MM.1S (cell line): ENCODE results near the gene IRF1.

Source experiments
- DNase-seq: peaks from one replicate; pipeline ENCODE4 v3.0.0-alpha.2; 2015
- H2AFZ ChIP-seq: fragments of 300-600 bp; sonication (generic); 2 replicates; pipeline ENCODE4 v1.6.0; 2016; ENCODE audit warnings: antibody characterized with exemption, low read length
- H3F3A ChIP-seq: fragments of 300-600 bp; sonication (generic); 2 replicates; pipeline ENCODE4 v1.6.1; 2016; ENCODE audit warnings: mild to moderate bottlenecking, antibody characterized with exemption, low read length, moderate library complexity, mixed read lengths; ENCODE audit not compliant: insufficient read depth
- H3K27ac ChIP-seq: fragments of 300-600 bp; sonication (generic); 2 replicates; pipeline ENCODE4 v1.5.1; 2016; ENCODE audit warnings: mild to moderate bottlenecking, low read length
- H3K27me3 ChIP-seq: fragments of 300-600 bp; sonication (generic); replicated peaks from 2 replicates; pipeline ENCODE4 v1.6.0; 2016; ENCODE audit warnings: low read length; ENCODE audit not compliant: insufficient read depth
- H3K36me3 ChIP-seq: fragments of 300-600 bp; sonication (generic); replicated peaks from 2 replicates; pipeline ENCODE4 v1.6.1; 2016; ENCODE audit warnings: mild to moderate bottlenecking, low read length, mixed read lengths; ENCODE audit not compliant: insufficient read depth
- H3K4me1 ChIP-seq: fragments of 300-600 bp; sonication (generic); 2 replicates; pipeline ENCODE4 v1.6.1; 2016; ENCODE audit warnings: low read length, mixed read lengths
- H3K4me2 ChIP-seq: fragments of 300-600 bp; sonication (generic); 2 replicates; pipeline ENCODE4 v1.6.0; 2016; ENCODE audit warnings: low read depth, low read length
- H3K4me3 ChIP-seq: fragments of 300-600 bp; sonication (generic); 2 replicates; pipeline ENCODE4 v1.5.1; 2016; ENCODE audit warnings: low read length, mixed read lengths
- H3K79me2 ChIP-seq: fragments of 300-600 bp; sonication (generic); 2 replicates; pipeline ENCODE4 v1.6.1; 2016; ENCODE audit warnings: mixed run types, low read length, mixed read lengths
- H3K9ac ChIP-seq: fragments of 300-600 bp; sonication (generic); 2 replicates; pipeline ENCODE4 v1.6.1; 2016; ENCODE audit warnings: low read length, mixed read lengths
- H3K9me2 ChIP-seq: fragments of 300-600 bp; sonication (generic); replicated peaks from 2 replicates; pipeline ENCODE4 v1.6.1; 2016; ENCODE audit warnings: mild to moderate bottlenecking, low read length, mixed read lengths; ENCODE audit not compliant: insufficient read depth
- H3K9me3 ChIP-seq: fragments of 300-600 bp; sonication (generic); replicated peaks from 2 replicates; pipeline ENCODE4 v1.6.1; 2016; ENCODE audit warnings: mild to moderate bottlenecking, low read length, mixed read lengths; ENCODE audit not compliant: insufficient read depth
- H4K20me1 ChIP-seq: fragments of 300-600 bp; sonication (generic); 2 replicates; pipeline ENCODE4 v1.6.1; 2016; ENCODE audit warnings: mild to moderate bottlenecking, low read length, moderate library complexity, mixed read lengths; ENCODE audit not compliant: insufficient read depth
- CTCF ChIP-seq: fragments of 300-600 bp; sonication (generic); IDR thresholded peaks from 2 replicates; pipeline ENCODE4 v1.5.1; 2016; ENCODE audit warnings: antibody characterized with exemption, low read length, mixed read lengths
- EZH2 ChIP-seq: fragments of 300-600 bp; sonication (generic); optimal IDR thresholded peaks from 2 replicates; pipeline ENCODE3; 2017; ENCODE audit warnings: low read depth, mild to moderate bottlenecking, antibody characterized with exemption, low read length, mixed read lengths
- EZH2phosphoT487 ChIP-seq: fragments of 300-600 bp; sonication (generic); IDR thresholded peaks from 2 replicates; pipeline ENCODE4 v1.6.1; 2018; ENCODE audit warnings: antibody characterized with exemption, low read length

Gene IRF1

GRCh38 chr5:132433141-132433540 is 57.4 kb downstream of the IRF1 start:
- Histone ChIP-seq H3K36me3 (0 out of 2 replicates have a peak, but pooled peaks cover 5% of the 10 kb centered on the region), H3F3A (peaks cover 35% of the 10 kb centered on the region), H3K4me3 (no peak overlapping the region), H3K9me2 (no peaks in the 10 kb centered on the region), H2AFZ (no peak overlapping the region), H3K79me2 (peaks cover 100% of the 10 kb centered on the region), H3K27ac (no peak overlapping the region), H3K4me1 (peaks cover 97% of the 10 kb centered on the region), H4K20me1 (no peaks in the 10 kb centered on the region), H3K27me3 (no peaks in the 10 kb centered on the region), H3K9me3 (no peaks in the 10 kb centered on the region), H3K9ac (no peak overlapping the region), H3K4me2 (no peak overlapping the region)
- no peak for DNase-seq
- no peak for TF ChIP-seq CTCF
- no peak for TF ChIP-seq EZH2phosphoT487
- no peak for TF ChIP-seq EZH2

GRCh38 chr5:132431632-132432031 is 58.9 kb downstream of the IRF1 start:
- TF ChIP-seq CTCF, result no peak
- no peak for TF ChIP-seq EZH2
- no peak for TF ChIP-seq EZH2phosphoT487
- Histone ChIP-seq H3K4me2 (peak overlapping the region; percentile 54; the same call in 1 of the 2 replicates), H3K4me1 (peaks cover 97% of the 10 kb centered on the region), H3K79me2 (peaks cover 100% of the 10 kb centered on the region), H4K20me1 (no peaks in the 10 kb centered on the region), H3K27ac (peak overlapping the region; percentile 98), H3K36me3 (0 out of 2 replicates have a peak, but pooled peaks cover 5% of the 10 kb centered on the region), H3K9ac (no peak overlapping the region), H3K9me3 (no peaks in the 10 kb centered on the region), H3F3A (peaks cover 41% of the 10 kb centered on the region), H3K9me2 (no peaks in the 10 kb centered on the region), H3K27me3 (no peaks in the 10 kb centered on the region), H2AFZ (no peak overlapping the region), H3K4me3 (no peak overlapping the region)
- DNase-seq, result no peak
